Measurements from ENCODE around the gene COL24A1.

DNA sequence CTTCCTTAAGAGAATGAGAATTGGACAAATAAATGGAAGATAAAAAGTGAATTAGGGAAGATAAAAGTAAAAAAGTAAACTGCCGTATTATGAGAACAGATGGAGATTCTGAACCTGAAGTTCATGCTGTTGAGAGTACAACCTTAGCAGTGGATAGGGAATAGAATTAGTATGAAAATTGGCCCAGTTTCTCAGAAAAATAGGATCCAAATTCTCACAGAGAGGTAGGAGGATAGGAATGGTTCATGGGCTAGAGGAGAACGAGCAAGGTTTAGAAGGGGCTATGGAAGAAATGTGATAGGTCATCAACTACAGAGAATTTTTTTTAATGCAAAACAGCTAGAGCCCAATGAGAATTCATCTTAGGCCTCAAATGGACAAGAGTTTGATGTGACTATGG, 42.3 kb downstream of the COL24A1 start:
- TF ChIP-seq CTCF (IDR thresholded peaks at IDR 0.05; ENCODE audit: control extremely low read depth in 1 of 3, insufficient read depth in 1 of 3, low read depth in 1 of 3, low read length in 3 of 3) = no peak
- TF ChIP-seq CBX5 (IDR thresholded peaks at IDR 0.05; ENCODE audit: low read depth, low read length) = no peak
- no peak for TF ChIP-seq RFX5 (IDR thresholded peaks at IDR 0.05; ENCODE audit: borderline replicate concordance, low read depth, low read length)
- no peak for TF ChIP-seq EZH2 (IDR thresholded peaks at IDR 0.05; ENCODE audit: low read depth, low read length, severe bottlenecking)
- no peak for TF ChIP-seq POLR2A (IDR thresholded peaks at IDR 0.05; ENCODE audit: control extremely low read depth in 1 of 2, low read depth in 2 of 2, low read length in 2 of 2)
- no peak for TF ChIP-seq GABPA (IDR thresholded peaks at IDR 0.05; ENCODE audit: borderline replicate concordance, insufficient read depth, low read length)
- TF ChIP-seq CREB1 (IDR thresholded peaks at IDR 0.05) = no peak
- TF ChIP-seq ATF2 (IDR thresholded peaks at IDR 0.05; ENCODE audit: low read length) = no peak
- TF ChIP-seq SP1 (IDR thresholded peaks at IDR 0.05; ENCODE audit: low read depth, low read length) = no peak
- no peak for TF ChIP-seq EP300 (IDR thresholded peaks at IDR 0.05; ENCODE audit: borderline replicate concordance in 1 of 2, low read depth in 2 of 2, low read length in 2 of 2)
- no peak for TF ChIP-seq JUN (IDR thresholded peaks at IDR 0.05; ENCODE audit: low read depth, low read length)

All from H1 (cell line).